D341Med (cell line): ENCODE results near the gene SSBP4.

Source experiments
- DNase-seq: peaks from one replicate; pipeline ENCODE4 v3.0.0; 2012; ENCODE audit warnings: low spot score

Gene SSBP4

DNA sequence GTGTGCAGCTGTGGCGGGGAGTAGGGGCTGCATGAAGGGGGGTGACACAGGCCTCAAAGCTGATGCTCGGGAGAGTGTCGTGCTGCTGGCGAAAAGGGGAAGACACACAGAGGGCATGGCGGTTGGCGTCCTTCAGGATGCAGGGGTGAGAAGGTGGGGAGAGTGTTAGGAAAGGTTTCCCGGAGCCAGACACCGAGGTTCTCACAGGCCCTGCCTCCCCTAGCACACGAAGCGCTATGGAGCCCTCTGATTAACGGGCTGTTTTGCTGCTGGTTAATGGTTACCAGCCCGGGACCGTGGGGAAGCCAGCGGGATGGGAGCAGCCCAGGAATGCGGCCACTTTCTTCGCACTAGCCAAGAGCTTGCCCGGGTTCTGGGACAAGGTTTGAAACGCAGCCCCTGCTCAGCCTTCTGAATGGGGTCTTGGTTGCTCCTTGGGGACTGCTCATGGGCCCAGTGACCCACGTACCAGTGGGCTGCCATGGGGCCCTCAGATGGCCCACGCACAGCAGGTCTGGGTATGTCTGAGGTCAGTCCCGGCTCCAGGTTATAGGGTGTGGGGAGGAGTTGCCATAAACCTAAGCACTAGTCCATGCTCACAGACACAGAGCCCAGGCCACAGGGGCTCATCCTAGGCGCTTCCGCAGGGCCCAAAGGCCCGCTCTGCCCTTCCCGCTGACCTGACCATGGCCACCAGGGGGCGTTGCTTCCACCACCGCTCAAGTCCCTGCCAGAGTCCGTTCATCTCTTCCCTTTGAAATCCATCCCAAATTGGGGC is 50.1 kb downstream of the SSBP4 start:
- DNase-seq: peak; percentile 85

DNA sequence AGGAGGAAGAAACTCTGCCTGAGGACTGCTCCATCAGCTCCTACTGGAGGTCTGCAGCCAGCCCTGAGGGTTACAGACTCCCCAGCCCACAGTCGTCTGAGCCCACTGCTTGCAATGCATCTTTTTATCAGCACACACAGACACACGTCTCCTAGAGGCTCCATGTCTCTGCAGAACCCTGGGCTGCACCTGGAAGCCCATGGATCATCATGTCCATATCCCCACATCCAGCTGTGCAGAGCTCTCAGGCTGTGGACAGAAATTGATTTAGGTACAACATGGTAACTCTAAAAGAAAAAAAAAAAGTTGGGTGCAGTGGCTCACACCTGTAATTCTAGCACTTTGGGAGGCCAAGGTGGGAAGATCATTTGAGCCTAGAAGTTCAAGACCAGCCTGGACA is 51.6 kb downstream of the SSBP4 start:
- DNase-seq: no peak

DNA sequence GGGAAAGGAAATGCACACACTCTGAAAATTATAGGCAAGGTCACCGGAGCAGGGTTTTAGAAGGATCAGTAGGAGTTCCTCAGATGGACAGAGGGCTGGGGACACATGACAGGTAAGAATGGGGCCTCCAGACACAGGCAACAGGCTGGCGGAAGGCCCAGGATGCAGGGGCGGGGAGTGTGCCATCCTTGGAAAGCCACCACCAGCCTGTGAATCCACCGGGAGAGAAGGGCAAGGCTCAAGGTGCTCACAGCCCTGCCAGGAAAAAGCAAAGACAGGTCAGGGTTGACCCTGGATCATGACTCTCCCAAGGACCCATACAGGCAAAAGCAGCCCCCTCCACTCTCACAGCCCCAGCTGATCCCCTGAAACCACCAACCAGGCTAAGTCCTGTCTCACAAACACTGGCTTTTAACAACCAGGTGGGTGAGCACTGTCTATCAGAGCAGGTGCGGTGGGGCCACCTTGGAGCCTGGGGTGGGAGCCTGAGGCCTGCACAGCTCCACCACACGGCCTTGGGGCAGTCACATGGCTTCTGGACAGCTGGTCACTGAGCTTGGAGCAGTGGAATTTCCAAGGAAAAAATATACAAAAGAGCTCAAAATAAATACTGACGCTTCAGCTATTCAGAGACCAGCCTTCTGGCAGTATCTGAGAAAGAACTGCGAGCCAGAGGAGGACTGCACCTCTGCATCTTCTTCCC is 54.0 kb downstream of the SSBP4 start:
- no peak for DNase-seq

DNA sequence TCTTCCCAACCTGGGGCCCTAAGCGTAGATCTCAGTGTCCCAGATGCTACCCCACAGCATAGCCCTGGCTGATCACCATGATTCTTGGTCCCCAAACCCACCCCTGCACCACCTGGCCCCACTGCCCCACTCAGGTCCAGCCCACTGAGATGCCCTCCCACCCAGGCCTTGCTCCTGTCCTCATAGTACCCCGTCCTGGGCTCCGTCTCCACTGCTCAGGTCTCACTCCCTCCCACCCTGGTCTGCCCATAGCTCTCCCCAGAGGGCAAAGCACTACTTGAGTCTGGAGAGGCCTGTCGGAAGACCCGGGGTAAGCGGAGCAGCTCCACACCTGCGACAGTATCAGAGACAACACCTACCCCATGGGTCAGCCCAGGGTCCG is 54.5 kb downstream of the SSBP4 start:
- DNase-seq: no peak

DNA sequence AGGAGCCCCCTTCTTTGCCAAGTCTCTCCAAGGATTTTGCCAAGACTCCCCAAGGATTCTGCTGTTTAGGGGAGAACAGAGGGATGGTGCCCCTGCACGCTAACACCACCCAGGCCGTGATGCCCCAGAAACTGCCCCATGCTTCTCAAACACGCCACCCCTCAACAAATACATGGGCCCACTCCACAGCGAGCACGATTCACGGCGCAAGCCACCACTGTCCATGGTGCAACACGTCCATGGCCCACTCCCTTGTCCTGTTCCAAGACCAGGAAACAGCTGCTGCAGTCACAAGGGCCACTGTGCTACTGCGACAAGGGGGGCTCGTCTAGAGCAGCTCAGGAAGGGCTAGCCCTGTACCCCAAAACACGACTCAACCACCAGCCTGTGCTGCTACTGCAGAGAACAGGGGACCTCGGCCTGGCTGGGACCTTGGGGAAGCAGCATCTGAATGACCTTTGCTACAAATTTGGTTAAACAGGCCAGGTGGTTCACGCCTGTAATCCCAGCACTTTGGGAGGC is 55.2 kb downstream of the SSBP4 start:
- DNase-seq: no peak

DNA sequence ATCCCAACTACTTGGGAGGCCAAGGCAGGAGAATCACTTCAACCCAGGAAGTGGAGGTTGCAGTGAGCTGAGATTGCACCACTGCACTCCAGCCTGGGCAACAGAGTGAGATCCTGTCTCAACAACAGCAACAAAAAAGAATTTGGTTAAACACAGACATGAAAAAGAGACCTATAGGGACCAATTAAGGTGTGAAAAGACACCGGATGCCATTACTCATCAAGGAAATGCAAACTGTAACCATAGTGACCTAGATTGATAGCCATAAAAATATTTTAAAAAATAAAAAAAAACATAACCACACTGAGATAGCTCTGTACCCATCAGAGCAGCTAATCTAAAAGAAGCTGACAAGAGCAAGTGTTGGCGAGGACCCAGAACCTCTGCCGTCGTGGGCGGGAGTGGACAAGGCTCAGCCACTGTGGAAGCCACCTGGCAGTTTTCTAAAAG is 55.8 kb downstream of the SSBP4 start:
- no peak for DNase-seq

DNA sequence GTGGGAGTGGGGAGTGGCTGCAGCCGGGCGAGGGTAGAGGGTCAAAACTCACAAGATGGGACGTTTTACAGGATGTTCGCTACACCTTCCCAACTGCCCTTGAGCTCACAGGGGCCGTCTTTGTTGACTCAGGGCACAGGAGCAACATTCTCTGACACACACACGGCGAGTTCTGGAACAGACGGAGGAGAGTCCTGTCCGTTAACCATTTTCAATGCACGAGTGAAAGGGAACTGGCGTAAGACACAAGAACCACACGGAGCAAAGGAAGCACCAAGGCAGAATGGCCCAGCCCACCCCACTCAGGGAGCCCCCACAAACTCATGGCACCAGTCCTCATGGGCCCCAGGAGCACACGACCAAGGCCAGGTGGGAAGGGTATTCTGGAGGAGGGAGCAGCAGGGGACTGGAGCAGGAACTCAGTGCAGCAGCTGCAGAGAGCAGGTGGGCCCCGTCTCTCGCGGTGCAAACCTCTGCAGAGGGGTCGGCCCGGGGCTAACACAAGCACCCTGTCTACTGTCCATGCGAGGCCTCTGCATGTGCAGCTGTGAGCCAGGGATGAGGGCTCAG is 56.6 kb downstream of the SSBP4 start:
- no peak for DNase-seq

DNA sequence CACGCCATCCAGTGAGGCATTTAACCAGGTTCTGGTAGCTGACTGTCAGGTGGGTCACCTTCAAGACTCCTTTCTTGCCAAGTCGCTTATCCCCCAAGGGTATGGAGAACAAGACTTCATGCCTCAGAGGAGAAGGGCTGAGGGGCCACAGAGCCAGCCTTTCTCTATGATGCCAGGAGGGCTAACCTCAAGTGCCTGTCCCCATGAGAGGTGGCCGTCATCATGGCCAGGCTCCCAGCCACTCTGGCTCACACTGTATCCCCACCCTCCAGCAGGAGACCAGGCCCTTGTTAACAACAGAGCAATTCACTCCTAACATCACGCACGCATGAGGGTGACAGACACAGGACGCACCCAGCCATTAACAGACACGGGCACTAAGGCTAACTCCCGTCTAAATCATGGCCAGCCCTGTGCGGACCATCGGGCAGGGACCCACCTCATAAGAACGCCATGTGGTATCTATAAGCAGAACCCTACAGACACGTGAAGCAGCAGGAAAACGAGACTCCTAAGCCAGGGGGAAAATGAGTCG is 57.4 kb downstream of the SSBP4 start:
- no peak for DNase-seq

DNA sequence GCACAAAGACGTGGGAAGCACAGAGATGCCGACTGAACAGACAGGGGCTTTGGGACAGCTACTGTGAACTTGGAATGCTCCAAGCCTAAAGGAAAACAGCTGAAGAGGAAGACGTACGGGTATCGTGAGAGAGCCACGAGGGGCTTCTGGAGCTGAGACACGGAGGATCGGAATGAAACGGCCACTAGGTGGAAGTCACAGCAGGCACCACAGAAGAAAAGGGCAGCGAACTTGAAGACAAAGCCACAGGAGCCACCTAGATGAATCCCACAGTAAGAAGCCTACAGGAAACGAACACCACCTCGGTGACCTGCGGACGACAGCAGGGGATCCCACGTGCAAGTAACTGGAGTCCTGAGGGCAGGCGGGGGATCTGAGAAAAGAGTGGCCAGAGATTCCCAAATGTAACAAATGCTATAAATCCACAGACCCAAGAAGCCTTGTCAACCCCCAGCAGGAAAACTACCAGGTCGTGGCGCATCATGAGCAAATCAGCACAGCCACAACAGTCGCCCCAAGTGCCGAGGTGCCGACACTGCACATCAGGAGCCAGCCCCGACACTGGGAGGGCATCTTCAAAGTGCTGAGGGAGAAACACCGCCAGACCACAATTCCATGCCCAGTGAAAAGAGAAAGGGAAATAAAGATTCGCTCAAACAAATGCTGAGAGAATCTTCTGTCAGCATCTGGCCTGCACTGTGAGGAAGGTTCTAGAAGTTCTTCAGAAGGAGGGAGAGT is 58.0 kb downstream of the SSBP4 start:
- DNase-seq: no peak

DNA sequence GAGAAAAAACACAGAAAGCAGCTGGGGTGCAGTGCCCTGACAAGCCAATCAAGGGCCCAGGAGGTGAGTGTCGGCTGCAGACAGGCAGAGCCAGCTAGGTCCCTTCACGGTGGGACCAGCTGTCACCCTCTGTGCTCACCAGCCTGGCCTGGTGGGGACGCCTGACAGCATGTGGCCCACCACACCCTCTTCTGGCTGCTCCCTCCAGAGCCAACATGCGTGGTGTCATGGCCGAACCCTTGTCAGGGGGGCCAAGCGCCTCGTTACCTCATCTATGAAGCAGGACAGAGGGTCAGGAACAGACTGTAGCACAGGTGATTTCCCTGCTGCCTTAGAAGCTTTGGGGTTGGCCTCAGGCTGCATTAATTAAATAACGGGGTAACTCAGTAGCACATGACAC is 58.8 kb downstream of the SSBP4 start:
- DNase-seq: peak; percentile 64

DNA sequence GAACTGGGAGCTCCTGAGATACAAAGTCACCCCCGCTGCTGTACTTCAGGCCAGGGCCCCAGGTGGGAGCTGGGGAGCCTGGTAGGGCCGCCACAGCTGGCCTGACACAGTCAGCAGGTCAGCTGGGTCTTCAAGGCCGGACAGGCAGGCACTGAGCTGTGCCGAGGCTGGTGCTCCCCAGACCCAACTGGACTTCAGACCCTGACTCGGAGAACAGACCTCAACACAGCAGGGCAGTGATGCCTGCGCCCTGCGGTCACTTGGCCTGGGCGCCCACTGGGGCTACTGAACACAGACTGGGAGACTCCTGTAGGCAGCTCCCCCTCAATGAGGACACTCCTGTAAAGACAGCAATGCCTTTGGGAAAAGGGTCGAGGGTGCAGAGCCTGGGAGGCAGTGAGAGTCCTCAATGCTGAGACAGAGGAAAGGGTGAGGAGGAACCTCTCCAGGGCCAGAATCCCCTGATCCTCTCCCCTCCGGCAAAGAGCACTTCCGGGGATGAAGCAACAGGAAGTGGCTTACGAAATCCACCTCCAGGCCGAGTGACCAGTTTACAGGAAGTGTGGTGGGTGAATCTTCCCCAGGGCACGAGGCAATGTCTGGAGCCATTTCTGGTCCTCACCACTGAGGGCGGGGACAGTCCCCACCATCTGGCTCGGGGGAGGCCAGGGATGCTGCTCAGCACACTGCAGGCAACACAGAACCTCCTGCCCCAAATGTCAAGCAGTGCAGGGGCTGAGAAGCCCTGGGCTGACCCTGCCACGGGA is 59.5 kb downstream of the SSBP4 start:
- no peak for DNase-seq

DNA sequence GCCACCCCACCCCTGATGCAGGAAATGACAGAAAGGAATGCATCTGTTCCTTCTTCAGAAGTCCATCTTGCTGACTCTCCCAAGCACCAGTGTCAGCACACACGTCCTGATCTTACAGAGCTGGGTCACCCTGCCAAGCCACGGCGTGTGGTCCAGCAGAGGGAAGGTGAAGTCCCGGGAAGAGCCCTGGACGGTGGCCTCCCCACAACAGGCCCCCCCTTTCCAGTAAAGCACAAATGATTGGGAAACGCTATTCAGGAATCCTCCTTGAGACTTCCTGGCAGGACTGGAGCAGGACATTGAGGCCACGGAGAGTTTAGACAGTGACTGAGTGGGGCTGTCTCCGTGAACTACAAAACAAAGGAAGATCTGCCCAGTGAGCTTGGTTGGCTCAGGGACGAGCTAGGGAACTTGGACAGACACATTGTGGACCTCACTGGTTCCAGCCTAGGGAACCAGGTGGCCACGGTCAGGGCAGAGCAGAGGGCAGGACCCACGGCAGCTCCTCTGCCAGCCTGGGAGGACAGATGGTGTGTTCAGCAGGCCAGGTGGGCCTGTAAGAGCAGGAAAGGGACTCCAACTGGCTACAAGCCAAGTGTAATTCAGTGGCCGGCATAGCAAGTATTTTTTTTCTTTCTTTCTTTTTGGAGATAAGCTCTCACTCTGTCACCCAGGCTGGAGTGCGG is 61.0 kb downstream of the SSBP4 start:
- no peak for DNase-seq

DNA sequence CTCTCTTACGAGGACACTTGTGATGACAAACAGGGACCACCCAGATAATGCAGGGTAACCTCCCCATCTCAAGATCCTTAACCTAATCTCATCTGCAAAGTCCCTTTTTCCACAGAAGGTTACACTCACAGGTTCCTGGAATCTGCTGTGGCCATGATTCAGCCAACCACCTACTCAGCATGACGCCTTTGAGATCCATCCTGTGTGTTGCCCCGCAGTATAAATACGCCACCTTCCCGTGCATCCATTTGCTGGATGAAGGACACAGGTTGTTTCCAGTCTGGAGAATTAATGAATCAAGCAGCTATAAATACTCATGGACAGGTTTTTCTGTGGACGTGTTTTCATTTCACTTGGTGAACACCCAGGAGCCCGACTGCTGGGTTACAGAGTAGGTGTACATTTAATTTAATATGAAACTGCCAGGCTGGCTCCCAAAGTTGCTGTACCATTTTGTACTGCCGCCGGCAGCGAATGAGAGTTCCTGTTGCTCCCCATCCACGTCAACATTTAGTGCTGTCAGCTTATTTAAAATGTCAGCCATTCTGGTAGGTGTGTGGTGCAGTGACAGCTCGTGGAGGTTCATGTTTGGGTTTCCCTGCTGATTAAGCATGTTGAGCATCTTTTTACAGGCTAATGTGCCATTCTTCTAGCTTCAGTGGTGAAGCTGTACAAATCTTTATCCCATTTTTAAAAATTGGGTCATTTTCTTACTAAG is 62.5 kb downstream of the SSBP4 start:
- no peak for DNase-seq

DNA sequence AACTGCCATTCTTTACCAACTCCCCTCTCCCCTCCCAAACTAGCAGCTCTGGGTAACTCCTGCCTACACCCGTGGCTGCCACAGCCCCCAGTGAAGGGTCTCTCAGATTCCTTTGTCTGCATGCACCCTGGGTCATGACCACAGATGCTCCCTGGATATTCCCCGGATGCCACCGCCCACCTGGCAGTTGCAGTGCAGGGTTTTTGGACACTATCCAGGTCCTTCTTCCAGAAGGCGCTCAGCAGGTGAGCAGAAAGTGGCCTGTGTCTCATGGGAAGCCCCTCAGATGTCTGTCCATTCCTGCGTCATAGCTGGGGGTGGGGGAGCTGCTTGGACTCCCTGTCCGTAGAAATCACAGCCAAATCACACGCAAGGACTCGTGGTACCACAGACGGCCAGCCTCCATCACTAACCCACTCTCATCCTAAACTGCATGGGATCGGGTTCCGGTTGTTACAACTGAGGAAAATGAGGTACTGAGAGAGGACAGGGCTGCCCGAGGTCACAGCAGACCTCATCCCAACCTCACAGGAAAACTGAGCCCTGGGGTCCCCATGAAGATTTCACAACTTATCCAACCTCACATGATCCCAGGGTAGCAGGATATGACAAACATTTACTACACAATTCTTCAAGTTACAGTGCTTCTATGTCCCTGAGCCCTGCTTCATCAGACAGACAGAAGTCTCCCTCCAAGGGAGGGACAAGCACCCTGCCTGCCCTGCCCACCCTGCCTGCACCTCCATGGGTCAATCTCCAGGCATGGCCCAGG is 64.1 kb downstream of the SSBP4 start:
- DNase-seq: no peak
